IMR-90 (cell line): ENCODE results near the gene SCPEP1.

Source experiments
- BHLHE40 ChIP-seq: fragments of 150-350 bp; IDR thresholded peaks from 2 replicates; pipeline ENCODE4 v1.6.1; 2016; ENCODE audit warnings: mild to moderate bottlenecking, low read depth, low read length
- CTCF ChIP-seq: conservative IDR thresholded peaks from 2 replicates; pipeline ENCODE4 v1.5.1; 2012; ENCODE audit warnings: mild to moderate bottlenecking, low read depth, low read length, improper control_type of control experiment
- ELK1 ChIP-seq: fragments of 150-350 bp; IDR thresholded peaks from 2 replicates; pipeline ENCODE4 v1.6.1; 2016; ENCODE audit warnings: low read depth, mild to moderate bottlenecking, low read length, moderate library complexity, borderline replicate concordance
- RAD21 ChIP-seq: IDR thresholded peaks from 2 replicates; pipeline ENCODE4 v1.6.1; 2012; ENCODE audit warnings: low read length, improper control_type of control experiment

GRCh38 chr17:57044976-57045867 lies 67.3 kb downstream of the SCPEP1 start:
- TF ChIP-seq CTCF (no peak), RAD21 (no peak), ELK1 (no peak), BHLHE40 (no peak)
